ENCODE data around the gene LIMS2.

DNA sequence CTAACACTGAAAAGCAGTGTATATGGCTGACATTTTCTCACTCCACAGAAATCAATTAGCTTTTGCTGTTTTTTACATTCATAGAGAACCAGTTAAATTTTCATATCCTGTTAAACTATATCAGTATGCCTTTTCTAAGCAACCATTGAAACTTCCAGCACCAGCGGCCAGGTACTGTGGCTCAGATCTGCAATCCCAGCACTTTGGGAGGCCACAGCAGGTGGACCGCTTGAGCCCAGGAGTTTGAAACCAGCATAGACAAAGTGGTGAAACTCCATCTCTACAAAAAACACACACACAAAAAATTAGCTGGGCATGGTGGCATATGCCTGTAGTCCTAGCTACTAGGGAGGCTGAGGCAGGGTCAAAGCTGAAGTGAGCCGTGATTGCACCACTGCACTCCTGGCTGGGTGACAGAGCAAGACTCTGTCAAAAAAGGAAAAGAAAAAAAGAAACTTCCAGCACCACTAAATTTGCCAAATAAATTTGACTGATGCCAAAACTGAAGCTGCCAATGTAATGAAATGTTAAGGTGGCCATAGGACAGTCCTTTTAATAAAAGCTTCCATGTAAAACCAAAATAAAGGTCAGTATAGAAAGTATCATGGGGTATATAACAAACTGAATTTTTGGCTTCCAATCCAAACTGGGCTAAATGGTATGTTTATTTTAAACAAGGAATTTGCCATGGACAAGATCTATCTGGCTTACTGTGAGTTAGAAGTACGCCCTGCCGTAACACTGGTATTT lies 29.5 kb upstream of the LIMS2 start:
- no peak for TF ChIP-seq CTCF (IDR thresholded peaks at IDR 0.05)
- TF ChIP-seq POLR2AphosphoS5 (IDR thresholded peaks at IDR 0.05; ENCODE audit: low read depth, low read length), result no peak
- TF ChIP-seq, protein P1, sequence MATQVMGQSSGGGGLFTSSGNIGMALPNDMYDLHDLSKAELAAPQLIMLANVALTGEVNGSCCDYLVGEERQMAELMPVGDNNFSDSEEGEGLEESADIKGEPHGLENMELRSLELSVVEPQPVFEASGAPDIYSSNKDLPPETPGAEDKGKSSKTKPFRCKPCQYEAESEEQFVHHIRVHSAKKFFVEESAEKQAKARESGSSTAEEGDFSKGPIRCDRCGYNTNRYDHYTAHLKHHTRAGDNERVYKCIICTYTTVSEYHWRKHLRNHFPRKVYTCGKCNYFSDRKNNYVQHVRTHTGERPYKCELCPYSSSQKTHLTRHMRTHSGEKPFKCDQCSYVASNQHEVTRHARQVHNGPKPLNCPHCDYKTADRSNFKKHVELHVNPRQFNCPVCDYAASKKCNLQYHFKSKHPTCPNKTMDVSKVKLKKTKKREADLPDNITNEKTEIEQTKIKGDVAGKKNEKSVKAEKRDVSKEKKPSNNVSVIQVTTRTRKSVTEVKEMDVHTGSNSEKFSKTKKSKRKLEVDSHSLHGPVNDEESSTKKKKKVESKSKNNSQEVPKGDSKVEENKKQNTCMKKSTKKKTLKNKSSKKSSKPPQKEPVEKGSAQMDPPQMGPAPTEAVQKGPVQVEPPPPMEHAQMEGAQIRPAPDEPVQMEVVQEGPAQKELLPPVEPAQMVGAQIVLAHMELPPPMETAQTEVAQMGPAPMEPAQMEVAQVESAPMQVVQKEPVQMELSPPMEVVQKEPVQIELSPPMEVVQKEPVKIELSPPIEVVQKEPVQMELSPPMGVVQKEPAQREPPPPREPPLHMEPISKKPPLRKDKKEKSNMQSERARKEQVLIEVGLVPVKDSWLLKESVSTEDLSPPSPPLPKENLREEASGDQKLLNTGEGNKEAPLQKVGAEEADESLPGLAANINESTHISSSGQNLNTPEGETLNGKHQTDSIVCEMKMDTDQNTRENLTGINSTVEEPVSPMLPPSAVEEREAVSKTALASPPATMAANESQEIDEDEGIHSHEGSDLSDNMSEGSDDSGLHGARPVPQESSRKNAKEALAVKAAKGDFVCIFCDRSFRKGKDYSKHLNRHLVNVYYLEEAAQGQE (IDR thresholded peaks at IDR 0.05; ENCODE audit: insufficient read depth in 1 of 2, low read depth in 2 of 2, low read length in 1 of 2), result no peak
- no peak for TF ChIP-seq SIN3A (IDR thresholded peaks at IDR 0.05; ENCODE audit: borderline replicate concordance, insufficient read depth, low read depth, low read length)

Data from Panc1 (cell line).